ENCODE data around the gene MAEA.
A peak's percentile ranks its signal among the peaks of the same experiment; 100 is the strongest.

The MAEA gene

DNA sequence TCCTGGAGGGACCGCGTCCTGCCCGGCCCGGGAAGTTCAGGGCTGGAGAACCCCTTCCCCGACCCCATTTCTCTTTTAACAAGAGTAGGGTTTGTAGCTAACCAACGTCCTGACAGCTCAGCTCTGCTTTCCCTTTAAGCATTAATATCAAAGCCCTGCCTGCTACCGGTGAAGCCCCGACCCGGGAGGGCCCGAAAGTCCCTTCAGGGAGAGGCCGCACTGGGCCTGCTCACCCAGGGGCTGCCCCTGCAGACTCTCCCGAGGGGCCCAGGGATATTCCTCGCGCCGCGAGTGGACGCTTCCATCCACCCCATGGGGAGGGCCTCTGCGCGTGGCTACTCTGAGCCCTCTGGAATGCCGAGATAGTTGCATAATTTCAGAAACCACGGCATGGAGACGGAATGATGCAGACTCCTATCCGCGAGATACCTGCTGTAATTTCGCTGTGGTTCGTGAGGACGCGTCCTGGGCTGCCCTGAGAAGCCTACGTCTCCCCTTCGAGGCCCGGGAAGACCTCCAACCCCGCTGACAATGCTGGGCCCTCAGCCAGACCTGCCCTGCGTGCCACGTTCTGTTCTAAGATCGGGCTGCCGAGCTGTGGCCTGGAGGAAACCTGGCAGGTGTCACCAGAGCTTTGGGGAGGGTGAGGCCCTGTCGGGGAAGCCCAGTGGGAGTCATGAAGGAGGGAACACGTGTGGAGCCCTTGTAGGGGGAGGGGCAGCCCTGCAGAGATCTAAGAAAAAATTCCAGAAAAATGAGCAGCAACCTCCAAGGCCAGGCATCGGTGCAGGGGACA is 39.8 kb upstream of the MAEA start:
- DNase-seq (ENCODE audit: low read depth in 1 of 2, low spot score in 1 of 2): peak; percentile 30 to 33

DNA sequence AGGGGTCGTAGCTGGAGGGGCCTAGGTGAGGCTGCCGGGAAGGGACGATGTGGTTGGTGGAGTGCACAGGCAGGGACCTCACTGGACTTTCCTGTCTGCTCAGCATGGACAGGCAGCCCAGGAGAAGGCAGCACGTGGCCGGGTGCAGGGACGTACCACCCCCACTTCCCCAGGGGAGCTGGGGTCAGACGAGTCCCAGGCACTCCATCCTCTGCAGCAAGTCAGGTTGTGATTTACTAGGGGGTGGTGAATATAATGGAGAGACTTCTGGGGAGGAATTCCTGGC is 39.2 kb upstream of the MAEA start:
- DNase-seq (ENCODE audit: low read depth in 1 of 2, low spot score in 1 of 2): no peak

DNA sequence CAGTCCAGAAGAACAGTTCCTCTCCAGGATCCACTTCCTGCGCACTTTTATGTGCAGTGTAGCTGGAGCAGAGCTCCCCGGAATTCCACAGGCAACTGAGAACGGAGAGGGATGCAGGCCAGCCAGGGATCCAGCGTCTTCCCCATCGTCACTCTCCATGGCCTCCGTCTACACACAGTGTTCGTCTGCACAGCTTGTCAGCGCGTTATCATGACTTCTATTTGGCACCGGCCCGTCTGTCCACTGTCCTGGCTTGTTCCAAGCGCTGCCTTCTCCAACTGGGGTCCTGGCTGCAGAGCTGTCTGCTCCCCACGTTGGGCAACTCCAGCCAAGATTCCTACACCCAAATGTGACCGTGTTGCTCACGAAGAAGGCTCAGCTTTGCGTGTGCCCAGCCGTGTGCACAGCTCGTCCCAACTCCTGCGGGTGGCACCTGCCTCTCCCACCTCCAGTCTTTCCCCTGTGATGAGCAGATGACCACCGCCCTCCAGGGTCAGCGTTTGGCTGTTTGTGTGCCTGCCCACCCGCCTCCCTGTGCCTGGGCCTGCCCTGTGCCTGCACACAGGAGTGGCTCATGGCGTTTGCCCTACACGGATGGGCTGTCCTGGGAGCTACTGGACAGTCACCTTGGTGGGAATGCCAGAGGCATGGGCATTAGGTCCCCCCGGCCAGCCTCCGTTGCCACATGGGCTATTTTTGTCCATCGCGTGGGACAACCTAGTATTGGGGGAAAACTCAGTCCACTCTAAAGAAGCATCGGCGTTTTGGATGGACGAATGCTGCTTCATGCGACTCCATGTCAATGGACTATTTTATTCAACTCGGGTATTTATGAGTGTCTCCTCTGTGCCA is 38.5 kb upstream of the MAEA start:
- DNase-seq (ENCODE audit: low read depth in 1 of 2, low spot score in 1 of 2): no peak

- no peak for DNase-seq (ENCODE audit: low read depth in 1 of 2, low spot score in 1 of 2)
Measured at GRCh38 chr4:1251773-1252066, 38.0 kb upstream of the MAEA start.

DNA sequence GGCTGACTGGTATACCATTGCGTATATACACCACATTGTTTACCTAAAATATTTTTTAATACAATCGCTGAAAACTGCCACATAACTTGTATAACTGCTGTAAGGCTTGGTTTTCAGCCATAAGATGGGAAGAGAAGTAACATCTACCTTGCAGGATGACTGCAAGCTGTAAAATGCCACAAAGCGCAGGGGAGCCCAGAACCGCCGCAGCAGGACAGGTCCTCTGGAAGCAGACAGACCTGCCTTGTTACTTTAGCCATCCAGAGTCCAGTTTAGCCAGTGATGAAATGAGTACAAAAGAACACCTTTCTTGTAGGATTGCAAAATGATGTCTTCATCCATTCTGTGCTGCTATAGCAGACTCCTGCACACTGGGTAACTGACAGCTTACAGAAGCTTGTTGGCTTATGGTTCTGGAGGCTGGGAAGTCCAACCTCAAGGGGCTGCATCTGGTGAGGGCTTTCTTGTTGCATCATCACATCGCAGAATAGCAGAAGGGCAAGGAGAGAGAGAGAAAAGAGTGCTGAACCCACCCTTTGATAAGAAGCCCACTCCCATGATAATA is 36.7 kb upstream of the MAEA start:
- DNase-seq (ENCODE audit: low read depth in 1 of 2, low spot score in 1 of 2): no peak

DNA sequence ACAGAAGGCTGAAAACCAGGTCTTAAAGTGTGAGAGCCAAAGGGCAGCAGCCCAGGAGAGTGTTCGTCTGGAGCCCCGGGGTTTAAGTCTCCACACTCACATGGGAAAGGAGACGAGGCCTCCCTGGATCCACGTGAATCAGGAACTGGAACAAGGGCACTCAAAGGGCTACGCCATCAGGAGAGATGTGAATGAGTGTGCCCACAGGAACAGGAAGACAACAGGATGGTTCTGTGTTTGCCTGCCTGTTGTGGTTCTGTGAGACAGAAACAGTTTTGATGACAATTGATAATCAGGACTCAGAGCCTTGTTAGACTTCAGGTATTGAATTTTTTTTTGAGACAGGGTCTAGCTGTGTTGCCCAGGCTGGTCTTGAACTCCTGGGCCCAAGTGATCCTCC is 35.9 kb upstream of the MAEA start:
- DNase-seq (ENCODE audit: low read depth in 1 of 2, low spot score in 1 of 2): no peak

DNA sequence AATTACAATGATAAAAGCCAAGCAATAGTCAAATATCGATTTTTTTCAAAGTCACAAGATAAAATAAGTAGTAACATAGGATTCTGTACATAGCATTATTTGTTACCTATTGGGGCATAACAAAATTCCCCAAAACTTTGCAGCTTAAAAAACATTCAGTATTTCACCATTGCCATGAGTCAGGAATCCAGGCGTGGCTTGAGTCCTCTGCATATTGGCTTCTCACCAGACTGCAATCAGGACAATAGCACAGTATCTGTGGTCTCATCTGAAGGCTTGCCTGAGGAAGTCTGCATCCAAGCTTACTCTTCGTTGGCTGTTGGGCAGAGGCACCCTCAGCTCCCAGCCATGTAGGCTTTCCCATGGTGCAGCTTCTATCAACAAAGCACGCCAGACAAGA is 34.5 kb upstream of the MAEA start:
- DNase-seq (ENCODE audit: low read depth in 1 of 2, low spot score in 1 of 2): no peak

DNA sequence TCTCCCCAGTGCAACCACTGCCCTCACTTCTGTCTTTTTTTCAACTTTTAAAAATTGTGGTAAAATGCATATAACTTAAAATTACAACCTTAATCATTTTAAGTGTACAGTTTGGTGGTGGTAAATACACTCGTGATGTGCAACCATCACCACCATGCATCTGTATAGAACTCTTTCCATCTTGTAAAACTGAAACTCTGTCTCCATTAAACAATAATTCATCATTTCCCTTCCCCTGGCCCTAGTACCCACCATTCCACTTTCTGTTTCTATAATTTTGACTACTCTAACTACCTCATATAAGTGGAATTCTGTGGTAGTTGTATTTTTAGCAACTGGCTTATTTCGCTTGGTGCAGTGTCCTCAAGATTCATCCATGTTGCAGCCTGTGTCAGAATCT is 34.0 kb upstream of the MAEA start:
- DNase-seq (ENCODE audit: low read depth in 1 of 2, low spot score in 1 of 2): no peak

- DNase-seq (ENCODE audit: low read depth in 1 of 2, low spot score in 1 of 2): no peak
Measured at GRCh38 chr4:1258457-1258856, 31.2 kb upstream of the MAEA start.

DNA sequence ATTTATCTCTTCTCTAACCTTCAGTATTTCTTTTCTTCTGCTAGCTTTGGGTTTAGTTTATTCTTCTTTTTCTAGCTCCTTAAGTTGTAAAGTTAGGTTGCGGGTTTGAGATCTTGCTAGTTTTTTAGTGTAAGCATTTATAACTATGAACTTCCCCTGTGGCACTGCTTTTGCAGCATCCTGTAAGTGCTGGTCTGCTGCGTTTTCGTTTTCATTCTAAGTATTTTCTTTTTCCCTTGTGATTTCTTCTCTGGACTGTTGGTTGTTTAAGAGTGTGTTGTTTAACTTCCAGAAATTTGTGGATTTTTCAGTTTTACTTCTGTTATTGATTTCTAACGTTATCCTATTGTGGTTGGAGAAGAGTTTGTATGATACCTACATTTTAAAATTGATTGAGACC is 29.7 kb upstream of the MAEA start:
- DNase-seq (ENCODE audit: low read depth in 1 of 2, low spot score in 1 of 2): no peak

DNA sequence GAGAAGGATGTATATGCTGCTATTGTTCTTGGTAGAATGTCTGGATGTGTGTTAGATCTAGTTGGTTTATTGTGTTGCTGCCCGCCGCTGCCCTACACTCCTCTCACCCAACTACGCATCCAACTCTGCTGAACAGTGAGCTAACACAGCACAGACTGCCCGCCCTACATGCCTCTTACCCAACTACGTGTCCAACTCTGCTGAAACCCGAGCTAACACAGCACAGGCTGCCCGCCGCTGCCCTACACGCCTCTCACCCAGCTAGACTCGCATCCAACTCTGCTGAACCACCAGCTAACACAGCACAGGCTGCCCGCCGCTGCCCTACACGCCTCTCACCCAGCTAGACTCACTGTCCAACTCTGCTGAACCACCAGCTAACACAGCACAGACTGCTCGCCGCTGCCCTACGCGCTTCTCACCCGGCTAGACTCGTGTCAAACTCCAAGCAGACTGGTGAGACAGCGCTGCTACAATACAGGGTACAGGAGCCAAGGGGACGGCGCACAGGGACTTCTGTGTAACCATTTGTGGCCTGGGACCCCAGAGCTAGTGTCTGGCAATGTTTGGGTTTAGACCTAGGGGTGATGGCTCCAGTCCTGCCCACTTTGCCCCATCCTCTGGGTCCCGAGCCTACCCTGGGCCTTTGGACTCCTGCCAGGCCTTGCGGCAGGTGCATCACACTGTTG is 29.1 kb upstream of the MAEA start:
- DNase-seq (ENCODE audit: low read depth in 1 of 2, low spot score in 1 of 2): no peak

DNA sequence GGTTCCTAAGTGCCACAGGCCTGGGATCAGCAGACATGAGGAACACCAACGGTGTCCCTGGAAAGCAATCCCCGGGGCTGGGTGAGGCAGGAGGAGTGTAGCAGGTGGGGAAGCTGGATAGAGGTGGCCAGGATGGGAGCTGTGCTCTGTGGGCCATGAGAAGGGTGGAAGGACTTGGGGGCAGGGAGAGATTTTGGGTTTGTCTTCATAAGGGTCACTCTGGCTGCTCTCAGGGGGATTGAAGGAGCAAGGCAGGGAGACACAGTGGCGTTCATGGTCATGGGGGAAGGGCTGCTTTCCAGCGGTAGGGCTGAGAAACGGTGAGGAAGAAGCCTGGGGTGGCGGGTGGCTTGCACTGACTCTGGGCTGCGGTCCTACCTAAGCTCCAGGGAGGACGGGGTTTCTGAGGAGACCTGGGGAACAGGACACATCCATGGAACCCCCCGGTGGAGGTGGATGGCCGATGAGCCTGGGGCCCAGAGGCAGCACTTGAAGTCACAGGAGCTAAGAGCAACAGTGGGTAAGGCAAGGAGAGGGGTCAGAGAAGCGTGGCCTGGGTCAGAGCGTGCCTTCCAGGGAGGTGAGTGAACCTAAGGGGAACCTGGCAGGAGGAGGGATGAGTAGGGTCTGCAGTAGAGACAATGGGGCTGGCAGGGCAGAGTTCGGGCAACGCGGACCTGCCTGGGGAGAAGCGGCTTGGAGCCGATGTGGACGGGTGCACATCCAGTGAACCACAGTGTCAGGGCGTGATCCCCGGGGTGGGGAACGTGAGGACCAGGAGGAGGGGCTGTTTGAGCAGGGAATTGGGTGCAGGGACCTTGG is 28.4 kb upstream of the MAEA start:
- no peak for DNase-seq (ENCODE audit: low read depth in 1 of 2, low spot score in 1 of 2)

DNA sequence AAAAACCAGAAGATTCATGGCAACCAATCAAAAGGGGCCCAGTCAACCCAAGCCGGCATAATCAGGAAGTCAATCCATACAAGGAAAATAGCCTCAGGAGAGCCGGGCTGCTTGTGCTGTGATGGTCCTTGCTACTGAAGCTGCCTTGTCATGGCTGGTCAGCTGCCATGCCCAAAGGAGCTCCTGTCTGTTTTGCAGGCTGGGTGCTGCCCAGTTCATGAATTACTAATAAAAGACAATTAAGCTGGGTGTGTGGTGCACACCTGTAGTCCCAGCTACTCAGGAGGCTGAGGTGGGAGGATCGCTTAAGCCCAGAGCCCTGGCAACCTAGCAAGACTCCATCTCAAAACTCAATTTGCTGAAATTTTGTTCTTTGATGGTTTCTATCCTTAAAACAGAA is 24.7 kb upstream of the MAEA start:
- DNase-seq (ENCODE audit: low read depth in 1 of 2, low spot score in 1 of 2): no peak

DNA sequence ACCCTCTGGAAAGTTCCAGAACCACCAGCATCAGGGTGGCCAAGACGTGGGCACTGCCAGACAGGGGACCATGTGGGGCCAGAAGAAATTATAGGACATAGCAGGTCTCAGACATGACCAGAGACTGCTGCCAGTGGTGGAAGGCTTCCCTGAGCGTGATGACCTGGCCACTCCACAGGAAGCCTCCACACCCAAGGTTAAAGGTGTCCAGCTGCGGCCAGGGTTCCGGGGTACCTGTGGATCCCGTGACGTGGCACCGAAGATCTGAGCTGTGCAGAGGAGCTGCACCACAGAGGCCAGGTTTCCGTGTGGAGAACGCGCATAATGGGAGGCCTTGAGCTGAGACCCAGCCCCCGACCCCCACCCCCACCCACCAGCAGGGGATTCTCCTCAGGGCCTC is 24.3 kb upstream of the MAEA start:
- no peak for DNase-seq (ENCODE audit: low read depth in 1 of 2, low spot score in 1 of 2)

GRCh38 chr4:1266881-1267763 is 22.6 kb upstream of the MAEA start:
- DNase-seq (ENCODE audit: low read depth in 1 of 2, low spot score in 1 of 2): no peak

- DNase-seq (ENCODE audit: low read depth in 1 of 2, low spot score in 1 of 2): no peak
Measured at GRCh38 chr4:1269209-1269608, 20.5 kb upstream of the MAEA start.

DNA sequence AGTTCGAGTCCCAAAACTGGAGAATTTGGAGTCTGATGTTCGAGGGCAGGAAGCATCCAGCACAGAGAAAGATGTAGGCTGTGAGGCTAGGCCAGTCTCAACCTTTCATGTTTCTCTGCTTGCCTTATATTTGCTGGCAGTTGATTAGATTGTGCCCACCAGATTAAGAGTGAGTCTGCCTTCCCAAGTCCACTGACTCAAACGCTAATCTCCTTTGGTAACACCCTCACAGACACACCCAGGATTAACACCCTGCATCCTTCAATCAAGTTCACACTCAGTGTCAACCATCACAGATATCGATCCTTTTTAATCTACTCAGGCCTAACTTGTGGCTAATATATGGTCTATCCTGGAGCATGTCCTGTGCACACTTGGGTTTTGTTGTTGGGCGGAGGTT is 18.0 kb upstream of the MAEA start:
- no peak for DNase-seq (ENCODE audit: low read depth in 1 of 2, low spot score in 1 of 2)

GRCh38 chr4:1274871-1275270 is 14.8 kb upstream of the MAEA start:
- no peak for DNase-seq (ENCODE audit: low read depth in 1 of 2, low spot score in 1 of 2)

DNA sequence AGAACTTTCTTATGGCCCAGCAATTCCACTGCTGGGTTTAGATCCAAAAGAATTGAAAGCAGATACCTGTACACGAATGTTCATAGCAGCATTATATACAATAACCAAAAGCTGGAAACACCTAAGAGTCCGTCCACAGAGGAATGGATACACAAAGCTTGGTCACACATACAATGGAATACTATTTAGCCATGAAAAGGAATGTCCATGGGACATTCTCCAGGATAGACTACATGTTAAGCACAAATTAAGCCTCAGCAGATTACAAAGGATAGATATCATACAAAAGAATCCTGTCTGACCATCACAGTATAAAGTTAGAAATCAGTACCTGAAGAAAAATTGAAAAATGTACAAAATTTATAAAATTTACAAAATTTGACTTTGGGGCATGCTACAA is 12.7 kb upstream of the MAEA start:
- DNase-seq (ENCODE audit: low read depth in 1 of 2, low spot score in 1 of 2): no peak
